HG03460 (cell line): ENCODE data around the gene EML3.
A peak's percentile ranks its signal among the peaks of the same experiment; 100 is the strongest.
"Not testable (repeated sequence)": the region's sequence is repeated elsewhere in the genome, so short reads cannot be mapped to it uniquely, and the experiment has no call there.

Experiments
- ATAC-seq: cut with Tn5 transposase; IDR thresholded peaks from one replicate; pipeline ENCODE4 v1.9.1; 2021; ENCODE audit not compliant: unreplicated experiment

The EML3 gene

DNA sequence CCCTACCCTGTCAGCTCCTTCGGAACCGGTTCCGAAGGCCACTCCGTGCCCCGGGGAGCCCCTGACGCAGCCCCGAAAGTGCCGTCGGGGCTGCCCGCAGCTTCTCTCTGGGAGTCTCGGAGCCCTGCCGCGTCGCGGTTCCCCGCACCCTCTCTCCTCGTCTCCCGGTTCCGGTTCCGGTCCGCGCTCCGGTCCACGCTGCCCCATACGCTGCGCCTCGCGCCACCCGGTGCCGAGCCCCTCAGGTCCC is 11.5 kb downstream of the EML3 start:
- ATAC-seq, result no peak

DNA sequence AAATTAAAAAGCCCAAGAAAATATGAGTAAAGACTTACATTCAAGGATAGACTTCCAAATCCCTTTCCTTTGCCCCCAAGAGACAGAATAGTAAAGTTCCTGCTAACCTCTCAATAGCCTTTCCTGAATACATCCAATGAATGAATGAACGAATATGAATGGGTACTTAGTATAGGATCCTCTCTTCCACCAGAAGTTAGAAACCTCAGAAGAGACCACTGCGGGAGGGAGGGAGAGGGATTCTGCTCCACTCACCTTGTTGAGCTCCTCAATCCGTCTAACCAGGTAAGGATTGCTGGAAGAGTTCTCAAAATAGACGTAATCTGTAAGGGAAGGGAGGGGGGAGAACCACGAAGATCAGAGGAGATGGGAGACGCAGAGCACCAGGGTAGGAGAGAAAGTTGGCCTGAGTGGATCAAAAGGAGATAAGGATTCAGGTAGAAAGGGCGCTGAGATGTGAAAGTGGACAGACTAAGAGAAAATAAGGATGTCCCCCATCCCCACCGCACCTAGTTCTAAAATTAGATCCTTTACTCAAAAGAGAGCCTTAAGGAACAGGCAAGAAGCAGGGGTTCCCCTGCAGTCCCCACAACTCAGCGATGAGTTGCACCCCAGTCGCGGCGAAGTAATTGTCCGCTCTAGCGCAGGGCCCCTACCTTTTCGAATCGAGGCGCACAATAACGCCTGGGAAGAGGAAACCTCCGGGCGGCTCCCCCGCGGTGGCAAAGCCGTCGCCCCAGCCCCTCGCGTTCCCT is 12.0 kb downstream of the EML3 start:
- no peak for ATAC-seq

DNA sequence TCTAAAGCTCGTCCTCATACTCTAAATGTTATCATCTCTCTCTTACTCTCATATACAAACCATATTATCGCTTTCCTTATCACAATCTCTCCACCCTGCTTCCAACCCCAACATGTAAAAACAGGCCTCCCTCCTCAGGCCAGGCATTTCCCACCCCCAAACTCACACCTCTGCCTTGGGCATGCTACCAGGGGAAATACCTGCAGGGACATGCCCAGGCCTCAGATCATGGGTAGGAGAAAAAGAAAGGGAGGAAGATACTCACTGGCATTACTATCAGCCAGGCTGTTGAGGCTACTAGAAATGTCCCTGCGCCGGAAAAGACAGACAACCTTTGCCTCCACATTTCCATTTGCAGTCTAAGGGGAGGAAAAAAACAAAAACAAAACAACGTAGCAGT is 12.7 kb downstream of the EML3 start:
- ATAC-seq, result no peak

DNA sequence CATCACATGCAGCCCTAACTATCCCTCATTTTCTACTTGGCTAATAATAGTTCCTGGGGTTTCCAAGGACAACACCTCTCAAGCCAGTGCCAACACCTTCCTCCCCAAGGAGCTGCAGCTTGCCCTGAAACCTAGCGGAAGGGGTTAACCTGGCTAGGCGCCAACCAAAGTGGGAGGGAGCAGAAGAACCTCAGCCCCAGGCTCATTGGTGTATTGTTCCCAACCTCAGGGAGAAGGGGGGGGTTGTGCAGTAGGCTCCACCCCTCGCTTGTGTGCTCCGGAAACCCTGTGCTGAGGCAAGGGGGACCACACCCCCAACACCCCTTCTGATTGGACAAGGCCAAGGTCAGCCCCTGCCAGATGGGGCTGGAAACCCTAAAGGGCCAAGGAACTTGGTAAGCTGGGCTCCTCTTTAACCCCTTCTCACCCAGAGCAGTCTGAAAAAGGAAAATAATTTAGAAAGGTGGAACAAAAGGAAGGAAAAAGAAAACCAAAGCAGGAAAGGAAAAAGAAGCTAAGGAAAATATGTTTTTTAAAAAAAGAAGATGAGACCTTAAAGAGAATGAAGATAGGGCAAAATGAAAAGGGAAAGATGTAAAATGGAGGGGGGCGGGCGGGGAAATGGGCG is 13.4 kb downstream of the EML3 start:
- peak; percentile 49 for ATAC-seq

DNA sequence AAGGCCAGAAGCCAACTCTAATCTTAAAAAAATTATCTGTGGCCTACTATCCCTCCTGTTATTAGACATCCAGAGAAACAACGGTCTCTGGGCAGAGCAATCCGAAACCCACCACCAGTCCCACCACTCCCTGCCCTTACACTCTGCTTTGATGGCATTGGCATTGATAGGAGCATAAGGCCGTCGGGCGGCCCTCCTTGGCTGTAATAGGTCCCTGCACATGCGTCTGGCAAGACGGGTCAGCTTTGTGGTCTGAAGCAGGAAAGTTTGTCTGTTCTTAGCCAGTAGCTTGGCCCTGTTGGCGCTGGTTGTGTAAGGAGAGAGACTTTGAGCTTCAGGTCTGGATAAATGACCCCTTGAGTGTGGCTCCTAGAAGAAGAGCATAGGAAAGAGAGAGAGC is 17.5 kb downstream of the EML3 start:
- no peak for ATAC-seq

DNA sequence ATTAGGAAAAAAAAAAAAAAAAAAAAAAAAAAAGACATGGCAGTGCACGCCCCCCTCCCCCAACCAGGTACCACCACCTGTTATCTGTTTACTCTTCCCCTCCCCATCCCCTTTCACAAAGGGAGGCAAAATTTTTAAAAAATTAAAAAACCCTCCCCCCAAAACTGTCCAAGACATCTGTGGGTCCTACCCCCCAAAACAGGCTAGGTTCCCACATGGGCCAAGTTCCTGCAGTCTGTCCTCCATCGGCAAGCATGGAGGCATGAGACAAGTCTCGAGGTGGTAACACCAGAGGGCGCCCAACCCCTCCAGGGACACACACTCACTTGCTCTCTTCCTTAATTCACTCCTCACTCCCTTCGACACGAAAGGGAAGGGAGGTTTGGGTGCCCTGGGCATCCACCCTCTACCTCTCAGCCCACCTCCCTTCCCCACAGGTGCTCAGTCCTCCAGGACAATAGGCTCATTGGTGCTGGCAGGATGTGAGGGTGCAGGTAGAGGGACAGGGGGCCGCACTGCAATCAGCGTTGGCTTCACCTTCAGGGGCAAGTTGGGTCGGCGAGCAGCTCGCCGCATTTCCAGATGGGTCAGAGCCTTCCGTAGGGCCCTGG is 19.0 kb downstream of the EML3 start:
- no peak for ATAC-seq

DNA sequence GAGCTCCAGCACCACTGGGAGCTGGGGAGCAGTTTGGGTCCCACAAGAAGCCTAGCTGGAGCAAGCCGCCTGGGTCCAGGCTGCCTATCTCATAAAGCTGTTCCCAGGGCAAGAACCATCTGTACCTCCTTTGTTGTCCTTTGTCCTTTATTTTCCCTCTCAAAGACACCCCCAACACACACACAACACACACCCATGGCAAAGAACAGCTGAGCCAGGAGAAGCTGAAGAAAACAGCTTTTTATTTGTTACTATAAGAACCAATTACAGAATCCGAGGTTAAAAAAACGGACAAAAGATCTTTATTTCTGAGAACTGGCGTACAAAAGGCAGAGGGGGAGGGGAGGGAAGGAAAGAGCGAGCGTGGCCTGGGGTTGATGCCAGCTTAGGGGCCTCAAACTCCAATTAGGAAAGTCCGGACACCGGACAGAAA is 19.6 kb downstream of the EML3 start:
- ATAC-seq, result no peak

DNA sequence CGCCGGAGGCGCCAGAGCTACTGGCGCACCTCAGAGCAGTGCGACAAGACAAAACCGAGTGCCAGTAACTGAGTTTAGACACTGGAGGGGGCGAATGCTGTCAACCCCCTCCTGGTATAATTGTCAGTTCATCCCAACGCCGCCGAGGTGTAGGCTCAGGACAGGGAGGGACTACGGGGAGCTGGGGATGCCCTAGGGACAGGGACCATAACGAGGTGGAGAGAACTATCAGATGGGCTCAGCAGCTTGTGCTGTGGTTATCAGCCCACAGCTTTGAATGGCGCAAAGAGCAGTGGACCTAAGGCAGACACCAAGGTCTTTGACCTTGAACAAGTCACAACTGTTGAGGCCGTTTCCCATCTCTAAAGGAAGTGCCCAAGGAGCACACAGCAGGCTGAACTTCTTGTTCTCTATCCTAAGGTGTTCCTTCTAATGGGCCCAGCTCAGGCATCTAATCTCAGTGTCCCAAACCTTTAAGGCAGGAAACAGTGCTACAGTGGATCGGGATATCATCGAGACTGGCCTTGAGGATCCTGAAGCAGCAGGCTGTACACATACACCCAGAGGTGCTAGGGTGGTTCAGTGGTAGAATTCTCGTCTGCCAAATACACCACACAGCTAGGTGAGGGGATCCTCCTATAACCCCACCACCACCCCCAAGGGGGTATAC is 20.3 kb downstream of the EML3 start:
- peak; percentile 1 for ATAC-seq

DNA sequence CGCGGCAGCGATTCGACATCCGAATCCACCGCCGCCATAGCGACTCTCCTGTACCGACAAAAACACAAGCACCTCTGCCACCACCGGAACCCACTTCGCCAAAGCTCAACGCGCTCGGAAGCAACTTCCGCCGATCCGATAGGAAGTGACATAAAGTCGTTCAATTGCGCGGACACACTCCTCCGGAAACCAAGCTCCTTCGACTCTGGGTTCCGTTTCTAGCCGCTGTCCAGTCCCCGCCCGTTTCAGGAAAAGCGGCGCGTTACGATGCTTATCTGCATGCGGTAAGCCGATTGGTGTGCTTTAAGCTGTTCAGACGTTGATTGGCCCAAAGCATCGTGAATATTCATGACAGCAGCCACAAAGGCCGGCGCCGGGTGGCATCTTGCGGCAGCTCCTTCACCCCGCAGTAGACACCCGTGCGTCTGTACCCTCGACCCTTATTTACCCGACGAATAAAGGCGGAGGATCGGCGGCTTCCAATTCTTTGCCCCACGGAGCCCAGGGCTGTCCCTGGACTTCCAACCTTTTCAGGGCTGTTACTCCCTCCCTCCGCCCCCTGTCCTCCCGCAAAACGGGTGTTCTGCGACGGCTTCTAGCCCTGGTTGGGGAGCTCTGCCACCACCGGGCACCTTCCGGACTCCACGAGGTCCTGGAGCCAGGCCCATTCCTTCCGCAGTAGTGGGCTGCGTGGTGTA is 21.0 kb downstream of the EML3 start, which contains the start of gene TUT1:
Gene TUT1, minus strand, starts transcription at position 76 of the 698 bp plus-strand sequence. Its CDS starts 38 bp downstream, at position 38.
- ATAC-seq, result peak; percentile 86

DNA sequence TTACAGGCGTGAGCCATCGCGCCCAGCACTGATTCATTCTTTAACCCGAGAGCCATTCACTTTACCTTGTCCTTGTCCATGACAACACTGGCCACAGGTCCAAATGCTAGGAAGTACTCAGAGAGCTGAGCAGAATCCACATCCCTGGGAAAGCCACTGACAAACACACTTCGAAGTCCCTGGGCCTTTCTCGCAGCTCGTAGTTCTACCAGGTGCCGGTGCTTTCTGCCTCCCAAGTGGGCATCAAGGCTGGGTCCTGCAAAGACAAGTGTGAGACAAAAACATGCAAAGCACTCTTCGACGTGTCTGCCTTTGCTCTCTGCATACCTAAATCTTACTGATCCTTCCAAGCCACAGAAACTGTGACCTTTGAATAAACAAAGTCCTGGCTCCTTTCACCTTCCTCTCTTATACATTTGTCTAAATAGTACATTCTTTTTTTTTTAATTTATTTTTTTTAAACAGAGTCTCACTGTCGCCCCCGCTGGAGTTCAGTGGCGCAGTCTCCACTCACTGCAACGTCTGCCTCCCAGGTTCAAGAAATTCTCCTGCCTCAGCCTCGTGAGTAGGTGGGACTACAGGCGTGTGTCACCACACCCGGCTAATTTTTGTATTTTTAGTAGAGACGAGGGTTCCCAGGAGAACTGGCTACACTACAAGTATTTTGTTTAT is 23.5 kb downstream of the EML3 start:
- no peak for ATAC-seq

DNA sequence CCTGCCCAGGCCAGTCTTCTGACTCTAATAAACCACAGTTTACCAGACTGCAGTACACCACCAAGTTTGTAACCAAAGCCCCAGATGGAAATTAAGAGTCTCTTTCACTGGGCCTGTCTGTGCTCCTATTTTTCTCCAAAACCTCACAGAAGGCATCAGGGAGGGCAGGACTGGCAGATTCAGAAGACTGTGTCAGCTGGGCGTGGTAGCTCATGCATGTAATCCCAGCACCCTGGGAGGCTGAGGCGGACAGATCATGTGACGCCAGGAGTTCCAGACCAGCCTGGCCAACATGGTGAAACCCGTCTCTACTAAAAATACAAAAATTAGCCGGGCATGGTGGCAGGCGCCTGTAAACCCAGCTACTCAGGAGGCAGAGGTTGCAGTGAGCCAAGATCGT is 27.2 kb downstream of the EML3 start:
- ATAC-seq, result not testable (repeated sequence)

DNA sequence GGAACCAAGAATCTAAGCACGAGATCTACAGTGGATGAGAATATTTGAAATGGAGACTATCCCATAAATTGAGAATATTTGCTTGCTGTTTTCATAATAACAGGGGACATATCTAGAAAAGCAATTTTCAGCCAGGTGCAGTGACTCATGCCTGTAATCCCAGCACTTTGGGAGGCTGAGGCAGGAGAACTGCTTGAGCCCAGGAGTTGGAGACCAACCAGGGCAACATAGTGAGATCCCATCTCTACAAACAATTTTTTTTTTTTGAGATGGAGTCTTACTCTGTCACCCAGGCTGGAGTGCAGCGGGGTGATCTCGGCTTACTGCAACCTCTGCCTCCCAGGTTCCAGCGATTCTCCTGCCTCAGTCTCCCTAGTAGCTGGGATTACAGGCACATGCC is 30.8 kb downstream of the EML3 start:
- ATAC-seq, result not testable (repeated sequence)

DNA sequence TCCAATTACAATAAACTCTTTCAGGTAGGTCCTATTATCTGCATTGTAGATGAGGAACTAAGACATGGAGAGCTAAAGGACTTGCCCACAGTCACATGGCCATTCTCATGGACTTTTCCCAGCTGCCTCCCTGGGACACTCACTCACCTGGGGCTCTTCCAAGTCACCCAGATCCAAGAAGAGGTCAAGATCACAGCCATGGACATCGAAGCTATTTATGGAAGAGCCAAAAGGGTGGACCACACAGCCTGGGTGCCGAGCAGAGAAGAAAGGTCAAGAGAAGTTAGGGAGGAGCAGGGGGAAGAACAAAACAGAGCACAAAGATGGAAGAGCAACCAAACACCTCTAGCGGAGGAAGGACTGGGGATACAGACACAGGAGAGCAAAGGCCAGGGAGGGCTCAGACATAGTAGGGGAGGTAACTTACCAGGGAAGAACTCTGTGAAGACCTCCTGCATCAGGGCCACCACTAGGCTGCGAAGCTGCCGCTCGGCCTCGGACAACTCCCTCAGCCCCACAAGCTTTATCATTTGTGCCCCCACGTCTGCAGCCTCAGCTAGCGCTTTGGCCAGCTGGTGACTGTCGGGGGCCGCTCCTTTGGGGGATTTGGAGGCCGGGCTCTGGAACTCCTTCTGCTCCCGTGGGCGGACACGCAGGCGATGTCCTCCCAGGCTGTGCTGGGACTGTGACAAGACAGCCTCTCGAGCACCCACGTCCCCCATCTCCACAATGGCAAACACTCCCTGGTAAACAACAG is 31.4 kb downstream of the EML3 start:
- ATAC-seq, result no peak

DNA sequence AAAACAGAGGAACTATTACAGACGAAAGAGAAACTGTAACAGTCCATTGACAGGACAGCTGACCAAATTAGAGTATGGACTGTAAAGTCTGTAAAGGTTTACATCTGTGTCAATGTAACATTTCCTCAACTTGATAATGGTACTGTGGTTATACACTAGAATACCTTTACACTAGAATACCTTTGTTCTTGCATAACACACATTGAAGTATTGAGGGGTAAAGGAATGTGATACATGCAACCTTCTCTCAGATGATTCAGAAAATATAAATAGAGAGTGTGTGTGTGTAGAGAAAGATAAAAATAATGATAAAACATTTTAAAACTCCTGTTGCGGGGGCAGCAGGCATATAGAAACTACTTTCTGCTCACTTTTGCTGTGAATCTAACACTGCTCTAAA is 33.3 kb downstream of the EML3 start:
- no peak for ATAC-seq

DNA sequence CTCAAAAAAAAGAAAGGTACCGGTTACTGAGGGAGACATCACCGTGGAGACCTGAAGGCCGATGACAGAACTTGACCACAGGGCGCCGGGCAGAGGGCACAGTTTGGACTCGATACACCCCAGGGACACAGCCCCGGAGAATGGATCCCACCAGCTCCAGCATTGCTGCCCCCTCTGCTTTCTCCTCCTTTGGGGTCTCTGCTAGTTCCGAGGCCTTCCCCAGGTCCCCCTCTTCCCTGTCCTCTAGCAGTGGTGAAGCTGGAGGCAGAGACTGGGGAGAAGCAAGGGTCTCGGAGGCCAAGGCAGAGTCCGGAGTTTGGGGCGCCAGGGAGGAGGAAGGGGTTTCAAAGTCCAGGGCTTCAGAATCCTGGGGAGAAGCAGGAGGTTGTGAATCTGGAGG is 34.0 kb downstream of the EML3 start:
- ATAC-seq, result no peak

DNA sequence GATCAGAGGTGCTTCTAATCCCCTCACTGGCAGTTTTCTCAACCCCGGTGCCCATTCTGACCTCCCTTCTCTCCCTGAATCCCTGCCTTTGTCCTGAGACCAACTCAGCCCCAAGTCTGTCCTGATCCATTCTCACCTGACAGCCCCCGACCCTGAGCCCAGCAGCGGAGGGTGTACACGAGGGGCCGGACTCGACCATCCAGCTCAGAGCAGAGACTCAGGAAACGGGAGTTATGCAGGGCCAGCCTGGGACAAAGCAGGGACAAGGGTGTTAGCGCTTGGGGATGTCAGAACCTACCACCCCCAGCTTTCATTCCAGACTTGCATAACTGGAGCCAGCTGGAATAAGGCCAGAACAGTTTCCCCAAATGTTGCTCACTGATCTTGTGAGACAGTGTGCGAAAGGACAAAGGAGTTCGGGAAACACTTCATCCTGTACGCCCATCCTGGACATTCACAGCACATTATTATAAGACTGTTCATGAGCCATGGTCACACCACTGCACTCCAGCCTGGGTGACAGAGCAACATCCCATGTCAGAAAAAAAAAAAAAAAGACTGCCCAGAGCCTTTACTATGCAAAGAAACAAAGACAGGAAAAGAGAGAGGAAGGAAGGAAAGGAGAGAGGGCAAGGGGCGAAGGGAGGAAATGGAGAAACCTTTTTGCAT is 35.4 kb downstream of the EML3 start:
- no peak for ATAC-seq

DNA sequence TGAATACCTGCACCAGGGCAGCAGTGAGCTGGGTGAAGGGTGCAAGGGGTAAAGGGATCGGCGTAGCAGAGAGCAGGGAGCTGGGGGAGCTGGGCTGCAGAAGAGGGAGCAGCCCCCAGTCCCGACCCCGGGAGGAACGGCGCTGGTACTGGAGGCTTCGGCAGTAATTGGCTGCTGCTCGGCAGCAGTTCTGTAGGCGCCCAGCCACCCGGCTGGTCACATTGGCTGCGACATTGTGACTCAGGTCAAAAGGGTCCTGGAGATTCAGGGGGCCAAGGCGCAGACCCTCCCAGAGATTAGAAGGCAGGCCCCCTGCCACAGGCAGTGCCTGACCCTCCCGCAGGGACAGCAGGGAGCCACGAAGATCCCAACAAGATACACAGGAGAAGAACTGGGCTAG is 36.7 kb downstream of the EML3 start:
- no peak for ATAC-seq

DNA sequence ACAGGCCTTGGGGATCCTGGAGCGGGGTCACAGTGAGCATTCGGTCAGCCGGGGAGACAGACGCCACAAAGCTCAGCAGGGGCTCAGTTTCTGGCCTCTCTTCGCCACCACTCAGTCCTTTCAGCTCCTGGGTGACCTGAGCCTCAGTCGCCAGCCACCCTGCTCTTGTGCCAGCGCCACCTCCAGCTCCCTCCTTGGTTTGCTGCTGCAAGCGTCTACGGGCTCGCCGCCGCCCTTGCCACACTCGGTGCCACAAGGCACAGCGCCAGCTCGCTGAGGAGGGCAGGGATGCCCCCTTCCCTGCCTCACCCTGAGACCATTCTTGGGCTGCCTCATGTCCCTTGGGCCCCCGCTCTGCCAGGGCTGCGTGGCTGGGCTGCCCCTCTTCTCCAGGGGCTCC is 37.4 kb downstream of the EML3 start:
- ATAC-seq, result no peak

DNA sequence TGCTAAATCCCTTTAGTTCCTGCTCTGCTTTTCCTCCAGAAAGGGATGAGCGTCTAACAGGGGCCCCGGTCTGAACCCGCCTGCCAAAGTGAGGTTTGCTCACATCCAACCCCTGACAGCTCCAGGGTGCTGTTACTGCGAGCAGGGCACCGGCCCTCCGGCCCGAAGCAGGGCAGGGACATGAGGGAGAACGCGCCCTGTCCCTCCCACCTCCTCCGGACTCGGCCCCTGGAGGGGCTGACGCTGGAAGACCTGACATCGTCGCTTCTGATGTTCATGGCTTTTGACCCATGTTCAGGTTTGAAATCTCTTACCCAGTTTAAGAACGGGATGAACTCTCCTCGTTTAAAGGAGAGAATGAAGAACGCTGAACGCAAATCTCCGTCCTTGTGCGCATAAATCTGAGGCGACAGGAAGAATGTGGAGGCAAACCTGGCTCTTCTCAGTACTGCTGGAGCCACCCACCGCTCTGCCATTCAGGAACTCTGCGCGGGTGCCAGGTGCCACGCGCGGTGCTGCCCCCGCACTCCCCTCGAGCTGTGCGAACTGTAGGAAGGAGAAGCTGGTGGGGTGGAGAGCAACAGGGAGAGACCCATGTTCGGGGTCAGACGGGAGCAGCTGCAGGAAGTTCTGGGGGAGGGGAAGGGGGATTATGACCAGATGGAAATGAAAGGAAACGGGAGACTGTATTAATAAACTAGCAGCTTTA is 38.1 kb downstream of the EML3 start:
- peak; percentile 19 for ATAC-seq
